ENCODE results near the gene DAGLB.

DAGLB gene

DNA sequence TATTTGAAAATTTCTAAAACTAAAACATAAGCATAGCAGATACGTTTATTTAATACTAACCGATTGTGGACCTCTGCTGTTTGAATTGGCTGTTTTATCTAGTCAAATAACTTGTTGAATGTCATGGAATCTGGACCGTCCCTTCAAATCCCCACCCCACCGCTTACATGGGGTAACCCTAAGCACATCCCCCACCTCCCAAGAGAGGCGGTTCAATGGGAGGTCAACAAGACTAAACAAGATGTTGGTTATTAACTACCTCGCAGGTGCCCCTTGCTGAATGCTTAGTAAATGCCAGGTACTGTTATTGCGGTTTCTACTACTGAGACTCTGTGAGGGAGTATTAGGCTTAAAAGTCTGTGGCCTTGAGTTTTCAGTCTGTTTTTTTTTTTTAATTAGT lies 70.9 kb downstream of the DAGLB start:
- DNase-seq (ENCODE audit: low read depth in 2 of 2, low spot score in 1 of 2): no peak

DNA sequence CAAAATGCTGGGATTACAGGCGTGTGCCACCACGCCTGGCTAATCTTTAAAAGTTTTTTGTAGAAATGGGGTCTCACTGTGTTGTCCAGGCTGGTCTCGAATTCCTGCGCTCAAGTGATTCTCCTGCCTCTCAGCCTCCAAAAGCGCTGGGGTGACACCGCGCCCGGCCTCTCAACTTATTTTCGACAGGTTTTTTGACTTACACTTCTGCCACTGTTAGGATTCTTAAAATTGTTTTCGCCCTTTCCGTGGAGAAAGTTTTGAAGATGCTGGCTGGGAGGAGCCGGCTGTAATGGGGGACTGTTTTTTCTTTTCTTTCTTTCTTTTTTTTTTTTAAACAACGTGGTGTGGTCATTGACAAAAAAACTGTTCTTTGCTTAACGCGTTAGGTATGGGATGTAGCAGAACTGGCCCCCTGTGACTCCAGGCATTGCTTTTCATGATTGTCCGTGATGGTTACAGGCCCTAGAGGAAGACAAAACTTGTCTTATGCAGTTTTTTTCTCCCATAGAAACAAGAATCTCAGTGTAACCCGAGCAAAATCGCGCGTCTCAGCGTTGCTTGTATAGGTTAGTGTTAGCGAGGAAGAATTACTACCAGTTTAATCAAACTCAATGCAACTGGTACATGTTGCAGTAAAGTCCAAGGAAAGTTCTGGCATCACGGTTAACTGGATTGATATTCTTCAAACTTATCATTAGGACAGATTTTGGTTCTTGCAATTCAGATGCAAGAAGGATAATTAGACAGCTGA lies 72.2 kb downstream of the DAGLB start:
- no peak for DNase-seq (ENCODE audit: low read depth in 2 of 2, low spot score in 1 of 2)

DNA sequence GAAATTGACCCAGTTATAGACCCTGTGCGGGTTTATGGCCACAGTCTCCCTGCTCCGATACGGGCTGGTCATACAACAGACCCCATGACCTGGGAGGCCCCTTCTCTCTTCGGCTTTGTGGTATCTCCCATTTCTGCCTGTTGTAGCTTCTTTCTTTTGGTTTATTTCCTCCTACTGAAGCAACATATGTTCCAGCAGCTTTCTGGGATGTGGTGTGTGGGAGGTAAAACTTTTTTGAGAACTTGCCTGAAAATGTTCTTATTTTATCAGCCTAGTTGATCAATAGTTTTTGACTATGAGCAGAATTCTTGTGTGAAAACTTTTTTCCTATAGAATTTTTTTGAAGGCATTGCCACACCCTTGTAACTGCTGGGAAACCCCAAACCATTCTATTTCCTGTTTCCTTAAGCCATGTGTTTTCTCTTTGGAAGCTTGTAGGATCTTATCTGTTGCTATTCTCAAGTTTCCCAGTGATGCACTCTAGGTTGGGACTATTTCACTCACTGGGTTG lies 80.0 kb downstream of the DAGLB start:
- no peak for DNase-seq (ENCODE audit: low read depth in 2 of 2, low spot score in 1 of 2)

DNA sequence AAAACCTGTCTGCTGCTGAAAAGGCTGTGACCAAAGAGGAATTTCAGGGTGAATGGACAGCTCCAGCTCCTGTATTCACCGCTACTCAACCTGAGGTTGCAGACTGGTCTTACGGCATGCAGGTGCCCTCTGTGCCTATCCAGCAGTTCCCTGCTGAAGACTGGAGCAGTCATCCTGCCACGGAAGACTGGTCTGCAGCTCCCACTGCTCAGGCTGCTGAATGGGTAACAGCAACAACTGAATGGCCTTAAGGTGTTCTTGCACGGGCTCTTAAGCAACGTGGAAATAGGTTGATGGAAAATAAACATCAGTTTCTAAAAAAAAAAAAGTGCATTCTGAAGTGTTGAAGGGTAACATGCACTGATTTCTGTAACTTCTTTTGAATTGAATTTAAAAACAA lies 82.3 kb downstream of the DAGLB start:
- DNase-seq (ENCODE audit: low read depth in 2 of 2, low spot score in 1 of 2): no peak

DNA sequence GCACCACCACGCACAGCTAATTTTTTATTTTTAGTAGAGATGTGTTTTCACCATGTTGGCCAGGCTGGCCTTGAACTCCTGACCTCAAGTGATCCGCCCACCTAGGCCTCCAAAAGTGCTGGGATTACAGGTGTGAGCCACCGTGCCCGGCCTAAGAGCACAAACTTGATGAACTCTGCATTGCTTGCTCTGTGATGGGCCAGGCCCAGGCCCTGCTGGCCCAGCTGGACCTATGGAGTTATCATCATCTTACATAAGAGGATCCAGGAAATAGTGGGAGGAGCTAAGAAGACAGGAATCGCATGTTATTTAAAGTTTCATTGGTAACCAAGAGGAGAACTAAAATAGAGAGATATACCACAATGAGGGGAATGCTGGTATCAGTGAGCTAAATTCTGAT lies 86.9 kb downstream of the DAGLB start:
- no peak for DNase-seq (ENCODE audit: low read depth in 2 of 2, low spot score in 1 of 2)

DNA sequence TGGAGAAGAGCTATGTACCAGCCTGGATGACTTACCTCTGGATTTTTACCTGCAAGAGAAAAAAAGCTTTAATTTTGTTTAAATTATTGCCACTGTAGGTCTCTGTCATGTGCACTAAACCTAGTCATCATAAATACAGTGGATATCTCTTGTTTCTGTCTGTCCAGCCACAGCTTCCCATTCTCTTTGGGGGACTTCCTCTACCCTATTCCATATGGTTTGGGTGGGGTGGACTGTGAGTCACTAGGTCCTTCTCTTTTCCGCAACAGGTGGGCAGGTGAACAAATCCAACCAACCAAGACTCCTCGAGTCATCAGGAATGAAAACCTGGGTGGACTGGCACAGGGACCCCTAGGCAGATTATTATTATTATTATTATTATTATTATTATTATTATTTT lies 88.0 kb downstream of the DAGLB start:
- no peak for DNase-seq (ENCODE audit: low read depth in 2 of 2, low spot score in 1 of 2)
